Caco-2 (cell line): ENCODE measurements around the gene BMPR1B. TPM values are rescaled to one million over a fixed set of nuclear protein-coding genes. Genes with fewer than 3 reads are reported as not detected.

Experiments used
- BruUV-seq: library from RNA; stranded (reverse); fragments of 400-500 nt; replicated peaks from 2 replicates; lab custom pipeline; 2021; lab: Mats Ljungman, UMichigan
- CTCF ChIA-PET: fragments of 300-600 bp; sonication (Branson Sonifier 250); formaldehyde crosslinking; loops from one replicate; lab custom pipeline; 2022; ENCODE audit warnings: antibody characterized with exemption; lab: Charles Lee
- POLR2A ChIA-PET: fragments of 300-600 bp; sonication (Branson Sonifier 250); formaldehyde crosslinking; loops from one replicate; lab custom pipeline; 2022; ENCODE audit warnings: antibody characterized with exemption; lab: Charles Lee
- DNase-seq, 2 experiments: peaks; one replicate each; pipeline versions ENCODE4 v3.0.0 to v3.0.0-alpha.2; 2020 to 2022
- H3K27me3 ChIP-seq: replicated peaks from 2 replicates; pipeline ENCODE4 v1.6.0; 2011; ENCODE audit warnings: low read length; ENCODE audit not compliant: control insufficient read depth, insufficient read depth
- H3K36me3 ChIP-seq: 2 replicates; pipeline ENCODE4 v1.5.1; 2011; ENCODE audit warnings: low read length; ENCODE audit not compliant: control insufficient read depth, insufficient read depth
- H3K4me1 ChIP-seq: fragments of 250-450 bp; sonication (Bioruptor Pico); 2 replicates; pipeline ENCODE4 v1.5.1; 2020; ENCODE audit warnings: mild to moderate bottlenecking
- H3K4me3 ChIP-seq: 2 replicates; pipeline ENCODE4 v1.5.1; 2011; ENCODE audit warnings: low read depth, mild to moderate bottlenecking, control low read depth, low read length
- H3K9me3 ChIP-seq: fragments of 250-450 bp; sonication (Bioruptor Pico); 2 replicates; pipeline ENCODE4 v1.5.1; 2020; ENCODE audit warnings: mild to moderate bottlenecking, moderate library complexity
- H3K27ac Mint-ChIP-seq: one replicate; pipeline ENCODE4 v1.8.0; 2022; ENCODE audit warnings: mixed read lengths; ENCODE audit not compliant: unreplicated experiment
- H3K27me3 Mint-ChIP-seq: one replicate; pipeline ENCODE4 v1.8.0; 2022; ENCODE audit warnings: mixed read lengths; ENCODE audit not compliant: insufficient read depth, unreplicated experiment
- H3K36me3 Mint-ChIP-seq: one replicate; pipeline ENCODE4 v1.8.0; 2022; ENCODE audit warnings: mild to moderate bottlenecking, mixed read lengths; ENCODE audit not compliant: insufficient read depth, unreplicated experiment
- H3K4me1 Mint-ChIP-seq: one replicate; pipeline ENCODE4 v1.8.0; 2022; ENCODE audit warnings: low read depth, mixed read lengths; ENCODE audit not compliant: unreplicated experiment
- H3K4me3 Mint-ChIP-seq: one replicate; pipeline ENCODE4 v1.8.0; 2022; ENCODE audit warnings: mild to moderate bottlenecking, moderate library complexity, mixed read lengths; ENCODE audit not compliant: unreplicated experiment
- H3K9me3 Mint-ChIP-seq: one replicate; pipeline ENCODE4 v1.8.0; 2022; ENCODE audit warnings: mixed read lengths; ENCODE audit not compliant: unreplicated experiment
- intact Hi-C: fragments of 100-400 bp; cut with micrococcal nuclease; formaldehyde crosslinking; loops from one replicate; pipeline ENCODE4 v1.10.0; 2022; ENCODE audit not compliant: unreplicated experiment
- total RNA-seq: library from RNA; stranded (reverse); gene quantifications from 2 replicates; pipeline ENCODE4 v1.2.3, GENCODE V29; 2022
- TF ChIP-seq, protein P1 (sequence below), 2 experiments: fragments of 200-600 bp in 1 of 2; IDR thresholded peaks; 1 replicate in 1 of 2; 2 replicates in 1 of 2; pipeline versions ENCODE4 v1.5.1 to v1.8.0; 2011 to 2022; ENCODE audit warnings: antibody characterized with exemption in 1 of 2, control low read depth in 1 of 2, inconsistent platforms in 1 of 2, low read depth in 1 of 2, low read length in 1 of 2, mild to moderate bottlenecking in 1 of 2, moderate library complexity in 1 of 2; ENCODE audit not compliant: insufficient read depth in 1 of 2, severe bottlenecking in 1 of 2, unreplicated experiment in 1 of 2

The BMPR1B gene
- total RNA-seq, 1 experiment from 2014 or later: 8.7 TPM

DNA sequence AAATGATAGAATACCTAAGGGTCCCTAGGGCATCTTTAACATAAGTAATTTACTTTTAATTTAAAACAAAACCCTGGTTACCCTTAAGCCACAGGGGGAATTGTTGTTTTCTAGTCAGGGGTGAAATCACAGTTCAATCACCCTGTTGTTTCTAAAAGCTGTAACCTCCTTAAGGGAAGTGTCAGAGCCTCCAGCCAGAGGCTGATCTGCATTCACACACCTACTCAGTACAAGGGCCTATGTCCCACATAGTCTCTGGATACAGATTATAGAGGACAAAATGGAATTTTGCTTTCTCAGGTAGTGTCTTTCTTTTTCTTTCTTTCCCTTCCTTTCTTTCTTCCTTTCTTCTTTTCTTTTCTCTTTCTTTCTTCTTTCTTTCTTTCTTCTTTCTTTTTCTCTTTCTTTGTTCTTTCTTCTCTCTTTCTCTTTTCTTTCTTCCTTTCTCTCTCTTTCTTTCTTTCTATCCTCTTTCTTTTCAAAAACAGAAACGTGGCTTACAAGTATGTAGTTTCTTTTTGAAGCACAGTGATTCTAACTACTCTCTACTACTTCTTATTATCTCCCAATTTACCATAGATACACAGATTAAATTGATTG, 31.1 kb upstream of the BMPR1B start:
- no peak for DNase-seq
- H3K27ac Mint-ChIP-seq: no peak overlapping the region
- POLR2A ChIA-PET: no interaction called here

DNA sequence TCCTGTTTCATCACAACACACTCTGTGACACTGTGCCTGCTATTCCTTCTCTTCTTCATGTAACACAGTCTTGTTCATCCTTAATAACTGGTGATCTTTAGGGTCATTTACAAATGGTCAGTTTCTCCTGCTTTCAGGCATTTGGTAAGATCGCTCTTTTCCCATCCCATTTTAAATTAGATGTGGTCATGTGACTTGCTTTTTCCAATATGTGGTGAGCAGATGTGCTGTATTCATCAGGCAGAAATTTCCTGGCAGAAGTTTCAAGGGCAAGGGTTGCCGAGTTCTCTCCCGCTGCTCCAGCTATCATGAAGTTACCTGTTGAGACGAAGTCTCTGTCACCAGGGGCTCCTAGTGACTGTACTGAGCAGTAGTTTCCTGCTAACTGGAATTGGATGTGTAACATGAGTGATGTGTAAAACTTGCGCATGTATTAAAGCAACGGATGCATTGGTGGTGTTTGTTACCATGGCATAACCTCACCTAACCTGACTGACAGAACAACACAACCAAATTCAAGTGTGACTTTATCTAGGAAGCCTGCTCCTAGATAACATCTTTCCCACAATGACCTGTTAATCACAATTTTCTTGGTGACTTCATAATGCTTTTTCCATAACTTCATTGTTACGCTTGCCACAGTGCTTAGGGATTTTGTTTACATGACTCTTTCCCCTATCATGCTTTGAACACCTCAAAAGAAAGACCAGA, 29.5 kb upstream of the BMPR1B start:
- ChIA-PET POLR2A (no interaction called here), CTCF (no interaction called here)
- Histone ChIP-seq H3K4me1 (no peaks in the 10 kb centered on the region), H3K9me3 (no peaks in the 10 kb centered on the region), H3K27me3 (no peaks in the 10 kb centered on the region), H3K4me3 (no peak overlapping the region), H3K36me3 (no peaks in the 10 kb centered on the region)
- H3K27ac Mint-ChIP-seq: no peak overlapping the region
- no peaks in the 10 kb centered on the region for H3K36me3 Mint-ChIP-seq
- intact Hi-C loops: no loop called here
- H3K4me3 Mint-ChIP-seq: no peak overlapping the region
- peaks cover 6% of the 10 kb centered on the region for H3K4me1 Mint-ChIP-seq
- no TSS peak for BruUV-seq
- H3K9me3 Mint-ChIP-seq: no peaks in the 10 kb centered on the region
- TF ChIP-seq, protein P1, sequence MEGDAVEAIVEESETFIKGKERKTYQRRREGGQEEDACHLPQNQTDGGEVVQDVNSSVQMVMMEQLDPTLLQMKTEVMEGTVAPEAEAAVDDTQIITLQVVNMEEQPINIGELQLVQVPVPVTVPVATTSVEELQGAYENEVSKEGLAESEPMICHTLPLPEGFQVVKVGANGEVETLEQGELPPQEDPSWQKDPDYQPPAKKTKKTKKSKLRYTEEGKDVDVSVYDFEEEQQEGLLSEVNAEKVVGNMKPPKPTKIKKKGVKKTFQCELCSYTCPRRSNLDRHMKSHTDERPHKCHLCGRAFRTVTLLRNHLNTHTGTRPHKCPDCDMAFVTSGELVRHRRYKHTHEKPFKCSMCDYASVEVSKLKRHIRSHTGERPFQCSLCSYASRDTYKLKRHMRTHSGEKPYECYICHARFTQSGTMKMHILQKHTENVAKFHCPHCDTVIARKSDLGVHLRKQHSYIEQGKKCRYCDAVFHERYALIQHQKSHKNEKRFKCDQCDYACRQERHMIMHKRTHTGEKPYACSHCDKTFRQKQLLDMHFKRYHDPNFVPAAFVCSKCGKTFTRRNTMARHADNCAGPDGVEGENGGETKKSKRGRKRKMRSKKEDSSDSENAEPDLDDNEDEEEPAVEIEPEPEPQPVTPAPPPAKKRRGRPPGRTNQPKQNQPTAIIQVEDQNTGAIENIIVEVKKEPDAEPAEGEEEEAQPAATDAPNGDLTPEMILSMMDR (IDR thresholded peaks at IDR 0.05; ENCODE audit: insufficient read depth in 1 of 2, low read depth in 1 of 2, low read length in 1 of 2, severe bottlenecking in 1 of 2, unreplicated experiment in 1 of 2): no peak
- no peak for DNase-seq
- peaks cover 8% of the 10 kb centered on the region for H3K27me3 Mint-ChIP-seq

More for the DNA sequence above, 31.1 kb upstream of the BMPR1B start:
- CTCF ChIA-PET: no interaction called here
- Histone ChIP-seq H3K27me3 (no peaks in the 10 kb centered on the region), H3K36me3 (no peaks in the 10 kb centered on the region), H3K9me3 (no peaks in the 10 kb centered on the region), H3K4me1 (no peaks in the 10 kb centered on the region), H3K4me3 (no peak overlapping the region)
- TF ChIP-seq, protein P1 (IDR thresholded peaks at IDR 0.05; ENCODE audit: insufficient read depth in 1 of 2, low read depth in 1 of 2, low read length in 1 of 2, severe bottlenecking in 1 of 2, unreplicated experiment in 1 of 2): no peak
- intact Hi-C loops: no loop called here
- no TSS peak for BruUV-seq
- H3K9me3 Mint-ChIP-seq: no peaks in the 10 kb centered on the region
- peaks cover 6% of the 10 kb centered on the region for H3K27me3 Mint-ChIP-seq
- no peaks in the 10 kb centered on the region for H3K36me3 Mint-ChIP-seq
- no peak overlapping the region for H3K4me3 Mint-ChIP-seq
- peaks cover 6% of the 10 kb centered on the region for H3K4me1 Mint-ChIP-seq

GRCh38 chr4:94732358-94732698, 25.4 kb upstream of the BMPR1B start:
- TF ChIP-seq, protein P1 (IDR thresholded peaks at IDR 0.05; ENCODE audit: insufficient read depth in 1 of 2, low read depth in 1 of 2, low read length in 1 of 2, severe bottlenecking in 1 of 2, unreplicated experiment in 1 of 2): no peak
- no peaks in the 10 kb centered on the region for H3K9me3 Mint-ChIP-seq
- H3K9me3 ChIP-seq: no peaks in the 10 kb centered on the region
- H3K36me3 Mint-ChIP-seq: no peaks in the 10 kb centered on the region
- CTCF ChIA-PET: no interaction called here
- no TSS peak for BruUV-seq
- no peaks in the 10 kb centered on the region for H3K4me1 ChIP-seq
- no peak overlapping the region for H3K27ac Mint-ChIP-seq
- POLR2A ChIA-PET: no interaction called here
- H3K4me3 ChIP-seq: no peak overlapping the region
- H3K27me3 Mint-ChIP-seq: peaks cover 6% of the 10 kb centered on the region
- H3K4me1 Mint-ChIP-seq: peaks cover 6% of the 10 kb centered on the region
- H3K36me3 ChIP-seq: no peaks in the 10 kb centered on the region
- H3K27me3 ChIP-seq: no peaks in the 10 kb centered on the region
- intact Hi-C loops: loop anchor here (1.0 kb wide), 1 partner anchor 111 kb away; no protein-coding TSS in a partner anchor
- no peak for DNase-seq
- no peak overlapping the region for H3K4me3 Mint-ChIP-seq
